GM19328 (cell line): Measurements from ENCODE around the gene POPDC2.
A peak's percentile ranks its signal among the peaks of the same experiment; 100 is the strongest.
"Not testable (repeated sequence)": the region's sequence is repeated elsewhere in the genome, so short reads cannot be mapped to it uniquely, and the experiment has no call there.

Experiments used
- ATAC-seq: cut with Tn5 transposase; IDR thresholded peaks from one replicate; pipeline ENCODE4 v1.9.1; 2021; ENCODE audit warnings: mild to moderate bottlenecking, moderate library complexity; ENCODE audit not compliant: unreplicated experiment

POPDC2 gene

GRCh38 chr3:119660474-119661440, at the start of gene POPDC2:
TSS of gene POPDC2 (minus strand) at chr3:119660589. CDS start at chr3:119660423, 166 bp downstream.
- ATAC-seq: no peak

GRCh38 chr3:119703820-119704531, 43.6 kb upstream of the POPDC2 start:
- no peak for ATAC-seq

- ATAC-seq: peak; percentile 72
Observed at GRCh38 chr3:119702530-119703527, 42.4 kb upstream of the POPDC2 start, which contains the start of gene CFAP91. TSS of gene CFAP91 (plus strand) at chr3:119703022. CDS start at chr3:119703099, 77 bp downstream.

- no peak for ATAC-seq
Observed at GRCh38 chr3:119700920-119701734, 40.7 kb upstream of the POPDC2 start.

GRCh38 chr3:119700269-119700919, 40.0 kb upstream of the POPDC2 start:
- ATAC-seq: no peak

GRCh38 chr3:119697394-119697793, 37.0 kb upstream of the POPDC2 start:
- no peak for ATAC-seq

- no peak for ATAC-seq
Observed at GRCh38 chr3:119695480-119695879, 35.1 kb upstream of the POPDC2 start.

GRCh38 chr3:119690043-119690656, 29.8 kb upstream of the POPDC2 start:
- ATAC-seq: no peak

GRCh38 chr3:119683421-119683820, 23.0 kb upstream of the POPDC2 start:
- no peak for ATAC-seq

GRCh38 chr3:119681279-119681678, 20.9 kb upstream of the POPDC2 start:
- no peak for ATAC-seq

GRCh38 chr3:119679874-119680273, 19.5 kb upstream of the POPDC2 start:
- ATAC-seq: no peak

- ATAC-seq: not testable (repeated sequence)
Observed at GRCh38 chr3:119678209-119678608, 17.8 kb upstream of the POPDC2 start.

- no peak for ATAC-seq
Observed at GRCh38 chr3:119677641-119677934, 17.2 kb upstream of the POPDC2 start.

GRCh38 chr3:119676771-119677640, 16.6 kb upstream of the POPDC2 start, which contains the start of gene COX17:
TSS of gene COX17 (minus strand) at chr3:119677406. CDS start at chr3:119677310, 96 bp downstream.
- ATAC-seq: peak; percentile 86

GRCh38 chr3:119676020-119676419, 15.6 kb upstream of the POPDC2 start:
- no peak for ATAC-seq

- no peak for ATAC-seq
Observed at GRCh38 chr3:119675188-119675874, 14.9 kb upstream of the POPDC2 start.

- ATAC-seq: no peak
Observed at GRCh38 chr3:119673875-119674274, 13.5 kb upstream of the POPDC2 start.
